CD4-positive, alpha-beta T cell treated with Interferon alpha-2 for 1 hour (primary cell): ENCODE results near the gene PODNL1.
A peak's percentile ranks its signal among the peaks of the same experiment; 100 is the strongest.
"Not testable (repeated sequence)": the region's sequence is repeated elsewhere in the genome, so short reads cannot be mapped to it uniquely, and the experiment has no call there.

Experiments
- DNase-seq, 2 donors: peaks; one replicate each; pipeline ENCODE4 v3.0.0-alpha.2; 2020 to 2022

Gene PODNL1

DNA sequence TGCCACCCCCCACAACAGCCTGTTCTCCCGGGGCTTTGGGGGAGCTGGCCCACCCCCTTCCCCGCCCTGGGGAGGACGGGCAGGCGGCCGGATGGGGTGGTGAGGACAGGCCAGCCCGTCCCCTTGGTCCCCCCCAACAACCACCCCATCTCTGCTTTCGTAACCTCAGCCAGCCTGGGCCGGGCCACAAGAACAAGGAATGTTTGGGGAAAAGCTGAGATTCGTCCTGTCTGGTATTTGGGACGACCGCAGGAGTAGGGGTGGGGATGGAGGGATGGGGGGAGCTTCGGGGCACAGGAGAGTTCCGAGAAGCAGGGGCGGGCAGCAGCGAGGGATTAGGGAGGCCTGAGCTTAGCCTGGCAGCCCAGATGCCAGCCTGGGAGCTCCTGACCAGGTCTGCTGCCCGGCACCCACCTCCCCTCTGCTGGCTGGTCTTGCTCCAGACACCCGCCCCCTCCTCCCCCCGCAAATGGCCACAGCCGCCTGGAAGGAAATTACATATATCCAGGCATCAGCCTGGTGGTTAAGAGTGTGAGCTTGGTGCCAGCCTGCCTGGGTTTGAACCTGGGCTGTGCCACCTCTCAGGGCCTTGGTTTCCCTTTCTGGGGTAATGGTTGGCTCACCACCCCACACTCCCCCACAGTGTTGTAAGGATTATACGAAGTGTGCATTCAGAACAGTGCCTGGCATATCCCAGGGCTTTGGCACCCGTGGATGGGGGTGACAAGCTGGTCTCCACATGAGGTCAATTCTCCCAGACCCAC is at the start of gene PODNL1:
Gene PODNL1 (minus strand): TSS at position 117 of the 764 bp plus-strand sequence. CDS start 236 bp downstream, outside the sequence.
- DNase-seq, result no peak

GRCh38 chr19:13987101-13987890 is 49.1 kb upstream of the PODNL1 start:
- no peak for DNase-seq

DNA sequence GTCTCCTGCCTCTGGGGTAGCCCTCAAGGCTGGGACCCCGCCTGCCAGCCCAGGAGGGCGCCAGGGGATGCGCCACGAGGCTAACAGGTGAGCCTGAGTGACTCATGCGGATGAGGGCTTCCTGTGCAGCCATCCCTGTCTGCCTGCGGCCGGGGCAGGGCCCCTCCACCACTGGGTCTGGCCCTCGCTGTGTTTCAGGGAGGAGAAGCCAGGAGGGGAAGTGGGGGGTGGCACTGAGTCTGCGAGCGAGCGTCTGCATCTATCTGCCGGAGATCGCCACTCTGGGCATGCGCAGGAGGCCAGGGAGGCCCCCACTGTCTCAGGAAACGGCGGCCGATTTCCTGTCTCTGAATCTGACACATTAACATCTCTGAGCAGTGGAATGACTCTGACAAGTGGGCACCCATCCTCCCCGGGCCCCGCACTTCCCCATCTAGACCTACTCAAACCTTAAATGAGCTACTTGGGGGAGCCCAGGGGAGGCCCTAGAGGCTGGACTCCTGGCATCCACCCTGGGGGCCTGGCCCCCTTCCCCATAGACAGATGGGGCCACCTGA is 48.2 kb upstream of the PODNL1 start:
- DNase-seq, result peak; percentile 98

DNA sequence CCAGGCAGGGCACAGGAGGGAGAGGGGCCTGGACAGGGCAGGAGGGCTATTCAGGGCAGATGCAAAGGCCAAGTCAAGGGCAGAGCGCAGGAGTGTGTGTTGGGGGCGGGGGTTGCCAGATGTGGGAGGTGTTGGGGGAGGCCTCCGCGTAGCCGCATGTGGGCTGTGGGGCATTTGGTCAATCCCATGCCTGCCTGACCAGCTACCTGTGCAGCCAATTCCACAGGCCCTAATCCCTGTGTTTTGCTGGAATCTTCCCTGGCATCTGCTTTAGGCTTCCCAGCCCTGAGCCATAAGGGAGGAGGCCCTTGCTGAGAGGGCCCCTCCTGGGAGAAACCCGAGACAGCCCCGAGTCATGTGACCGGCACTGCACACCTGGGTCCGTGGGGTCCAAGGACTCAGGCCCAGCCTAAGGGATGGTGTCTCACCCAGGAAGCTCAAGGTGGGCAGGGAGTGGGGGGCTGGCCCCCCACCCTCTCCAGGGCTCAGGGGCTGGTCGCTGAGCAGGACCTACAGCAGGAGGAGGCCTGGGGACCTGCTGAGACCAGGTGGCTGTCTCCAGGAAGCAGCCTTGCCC is 47.6 kb upstream of the PODNL1 start:
- no peak for DNase-seq

GRCh38 chr19:13984875-13985741 is 46.9 kb upstream of the PODNL1 start:
- peak; percentile 40 to 45 for DNase-seq

DNA sequence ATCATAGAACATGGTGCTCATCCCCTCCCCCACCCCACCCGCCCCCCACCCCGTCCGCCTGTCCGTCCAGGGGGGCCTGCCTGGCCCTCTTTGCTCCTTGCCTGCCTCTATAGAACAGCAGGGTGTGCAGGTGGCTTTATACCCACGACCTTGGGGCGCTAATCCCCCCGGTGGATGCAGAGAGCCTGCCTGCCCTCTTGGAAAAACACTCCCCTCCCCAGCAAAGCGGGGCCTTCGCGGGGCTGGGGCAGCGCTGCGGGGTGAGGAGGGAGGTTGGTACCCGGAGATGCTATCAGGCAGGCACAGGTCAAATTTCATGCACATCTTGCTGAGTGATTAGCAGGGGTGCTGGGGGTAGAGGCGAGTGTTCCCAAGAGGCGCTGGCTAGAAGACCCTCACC is 46.0 kb upstream of the PODNL1 start:
- no peak for DNase-seq

DNA sequence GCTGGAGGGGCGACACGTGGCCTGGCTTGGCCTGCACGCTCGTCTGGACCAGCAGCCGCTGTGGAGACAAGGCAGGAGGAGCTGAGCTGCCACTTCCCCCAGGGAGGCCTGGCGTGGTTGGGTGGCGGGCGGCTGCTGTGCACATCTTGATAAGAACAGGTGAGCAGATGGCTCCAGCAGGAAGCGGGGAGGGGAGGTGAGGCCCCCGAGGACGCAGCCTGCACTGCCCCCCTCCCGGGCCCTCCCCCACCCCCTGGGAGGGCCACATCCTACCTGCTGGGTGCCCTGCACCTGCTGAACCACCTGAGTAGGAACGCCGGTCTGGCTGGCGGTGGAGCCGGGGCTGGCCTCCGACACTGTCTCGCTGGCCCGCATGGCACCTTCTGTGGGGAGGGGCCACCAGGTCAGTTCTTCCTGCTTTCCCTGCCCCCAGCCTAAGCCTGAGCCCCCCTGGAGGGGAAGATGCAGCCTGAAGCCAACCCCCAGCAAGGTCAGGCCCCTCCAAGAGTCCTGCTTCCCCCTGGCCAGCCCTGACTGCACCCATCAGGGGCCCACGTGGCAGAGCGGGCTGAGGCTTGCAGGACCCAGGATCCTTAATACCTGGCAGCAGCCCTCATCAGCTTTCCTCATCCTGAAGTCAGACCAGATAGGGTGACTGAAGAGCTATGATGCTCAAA is 45.1 kb upstream of the PODNL1 start:
- DNase-seq, result peak in 1 of 2 donors; percentile 53

- DNase-seq, result no peak
Observed at GRCh38 chr19:13982773-13983172, 44.6 kb upstream of the PODNL1 start.

DNA sequence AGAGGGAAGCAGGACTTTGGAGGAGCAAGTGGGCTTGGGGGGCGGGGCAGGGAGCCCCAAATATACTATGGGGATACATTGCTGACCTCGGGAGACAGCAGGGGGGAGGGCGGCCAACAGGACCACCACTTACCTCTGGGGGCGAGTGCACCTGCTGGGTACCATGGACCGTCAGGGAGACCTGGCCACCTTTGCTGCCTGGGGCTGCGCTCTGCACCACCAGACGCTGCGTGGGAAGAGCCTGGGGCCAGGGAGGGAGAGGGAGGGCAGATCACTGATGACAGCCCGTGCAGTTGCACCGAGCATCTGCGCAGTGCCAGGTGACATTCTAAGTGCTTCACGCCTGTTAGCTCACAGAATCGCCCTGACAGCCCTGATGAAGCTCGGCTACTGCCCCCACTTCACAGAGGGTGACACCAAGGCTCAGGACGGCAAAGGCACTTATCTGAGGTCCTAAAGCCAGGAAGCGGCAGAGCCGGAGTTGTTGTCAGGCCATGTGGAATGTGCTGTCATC is 43.8 kb upstream of the PODNL1 start:
- no peak for DNase-seq

DNA sequence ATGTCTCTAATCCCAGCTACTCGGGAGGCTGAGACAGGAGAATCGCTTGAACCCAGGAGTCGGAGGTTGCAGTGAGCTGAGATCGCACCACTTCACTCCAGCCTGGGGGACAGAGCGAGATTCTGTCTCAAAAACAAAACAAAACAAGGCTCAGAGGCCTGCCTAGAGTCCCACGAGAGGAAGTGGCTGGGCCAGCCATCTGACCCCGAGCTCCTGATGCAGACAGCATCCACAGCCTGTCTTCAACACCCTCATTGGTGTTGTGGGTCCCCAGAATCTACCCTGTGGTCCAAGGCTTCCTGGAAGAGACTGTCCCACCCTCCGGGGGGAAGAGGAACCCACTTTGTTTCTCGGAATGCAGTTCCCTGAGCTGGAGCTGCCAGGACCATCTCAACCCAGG is 43.2 kb upstream of the PODNL1 start:
- DNase-seq, result no peak

- no peak for DNase-seq
Observed at GRCh38 chr19:13981021-13981420, 42.8 kb upstream of the PODNL1 start.

- DNase-seq, result no peak
Observed at GRCh38 chr19:13980340-13980739, 42.1 kb upstream of the PODNL1 start.

DNA sequence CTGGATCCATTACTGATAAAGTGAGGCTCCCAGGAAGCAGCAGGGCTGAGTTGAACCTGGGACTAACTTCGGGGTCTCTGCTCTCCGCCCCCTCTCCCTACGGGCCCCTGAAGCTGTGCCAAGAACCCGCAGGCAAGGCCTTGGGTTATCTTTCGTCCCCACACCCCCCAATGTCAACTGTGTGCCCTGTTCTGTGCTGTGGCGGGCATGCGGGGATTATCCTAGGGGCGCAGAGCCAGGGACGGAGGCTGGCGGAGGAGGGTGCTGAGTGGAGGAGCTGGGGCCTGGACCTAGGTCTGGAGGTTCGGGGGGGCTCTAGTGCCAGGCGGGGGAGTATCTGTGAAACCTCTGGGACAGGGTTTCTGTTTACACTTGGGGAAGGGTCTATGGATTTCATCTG is 41.5 kb upstream of the PODNL1 start:
- DNase-seq, result no peak

GRCh38 chr19:13979244-13979615 is 41.0 kb upstream of the PODNL1 start:
- DNase-seq, result no peak

DNA sequence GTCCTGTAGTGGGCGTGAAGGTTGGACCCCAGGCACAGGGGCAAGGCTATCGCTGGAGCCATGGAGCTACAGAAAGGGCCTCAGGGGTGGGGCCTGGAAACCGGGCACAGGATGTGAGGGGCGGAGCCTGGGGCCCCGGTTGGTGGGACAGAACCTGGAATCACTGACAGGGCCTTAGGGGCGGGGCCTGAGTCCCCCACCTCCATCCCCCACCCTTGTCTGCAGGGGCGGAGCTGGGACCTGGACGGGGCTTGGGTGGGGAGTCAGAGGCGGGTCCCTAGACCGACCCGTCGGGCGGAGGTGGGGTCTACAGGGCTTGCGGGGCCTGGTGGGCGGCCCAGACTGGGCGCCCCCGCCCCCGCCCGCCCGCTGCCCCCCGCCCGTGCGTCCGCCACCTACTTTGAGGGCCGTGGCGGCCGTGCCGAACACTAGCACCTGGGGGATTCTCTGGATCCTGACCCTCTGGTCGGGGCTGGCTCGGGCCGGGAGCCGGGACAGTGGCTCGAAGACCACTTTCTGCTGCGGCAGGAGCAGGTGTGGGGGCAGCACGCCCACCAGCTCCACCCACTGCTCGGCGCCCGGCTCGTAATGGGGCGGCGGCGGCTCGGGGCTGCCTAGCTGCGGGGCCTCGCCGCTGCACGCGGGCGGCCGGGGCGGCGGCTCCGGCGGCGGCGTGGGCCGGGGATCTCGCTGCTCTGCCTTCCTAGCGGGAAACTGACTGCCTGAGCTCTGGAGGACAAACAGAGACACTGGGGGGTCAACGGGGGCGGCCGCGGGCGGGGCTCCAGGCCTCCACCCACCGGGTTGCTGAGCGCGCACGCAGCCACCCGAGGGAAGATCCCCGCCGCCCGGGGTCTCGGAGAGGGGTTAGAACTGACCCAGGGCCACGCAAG is 40.4 kb upstream of the PODNL1 start:
- DNase-seq, result peak; percentile 44 to 46

DNA sequence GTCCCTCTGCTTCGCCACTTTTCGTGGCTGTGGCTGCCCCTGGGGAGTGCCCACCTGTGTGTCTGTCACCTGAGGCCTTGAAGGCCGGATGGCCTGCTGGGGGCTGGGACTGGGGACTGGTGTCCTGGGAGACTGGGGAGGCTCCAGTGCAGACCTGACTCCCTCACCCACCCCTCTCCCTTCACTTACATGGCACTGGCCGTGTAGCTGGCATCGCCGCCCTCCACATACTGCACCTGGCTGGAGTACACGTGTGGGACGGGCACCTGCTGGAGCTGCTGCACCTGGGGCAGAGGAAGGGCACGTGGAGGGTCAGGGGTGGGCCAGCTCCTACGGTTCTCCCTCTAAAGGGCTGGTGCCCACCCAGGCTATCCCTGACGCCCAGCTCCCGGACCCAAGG is 39.6 kb upstream of the PODNL1 start:
- no peak for DNase-seq

DNA sequence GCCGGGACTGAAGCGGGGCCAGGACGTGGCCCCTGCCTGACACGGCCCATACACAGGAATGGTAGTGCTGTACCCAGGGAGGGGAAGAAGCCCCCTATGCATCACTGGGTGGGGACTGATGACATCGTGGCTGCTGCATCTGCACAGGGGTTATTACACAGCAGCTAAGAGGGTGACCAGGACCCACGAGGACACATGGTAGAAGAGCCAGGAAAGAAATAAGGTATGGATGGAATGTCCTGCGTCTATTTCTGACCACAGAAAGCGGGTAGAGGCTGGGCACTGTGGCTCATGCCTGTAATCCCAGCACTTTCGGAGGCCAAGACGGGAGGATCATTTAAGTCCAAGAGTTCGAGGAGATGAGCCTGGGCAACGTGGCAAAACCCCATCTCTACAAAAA is 38.2 kb upstream of the PODNL1 start:
- DNase-seq, result no peak

DNA sequence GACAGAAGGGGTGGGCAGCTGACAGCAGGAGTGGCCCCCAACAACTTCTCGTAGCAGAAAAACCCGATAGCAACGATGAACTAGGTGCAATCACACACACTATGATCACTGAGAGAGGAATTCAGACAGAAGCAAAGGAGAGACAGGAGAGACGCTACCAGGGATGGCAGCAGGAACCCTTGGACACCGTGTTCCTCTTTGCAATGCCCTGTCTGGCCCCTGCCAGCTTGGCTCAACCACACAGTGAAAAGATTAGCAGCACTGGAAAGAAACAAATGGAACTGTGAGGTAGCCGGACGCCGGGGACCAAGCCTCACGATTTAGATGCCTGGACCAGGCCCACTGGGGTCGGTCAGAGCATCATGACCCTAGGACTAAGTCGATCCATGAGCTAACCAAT is 37.7 kb upstream of the PODNL1 start:
- no peak for DNase-seq

- DNase-seq, result peak; percentile 34 to 54
Observed at GRCh38 chr19:13974073-13974472, 35.9 kb upstream of the PODNL1 start.

- DNase-seq, result not testable (repeated sequence)
Observed at GRCh38 chr19:13973479-13973878, 35.3 kb upstream of the PODNL1 start.
